ENCODE measurements around the gene TPGS1.
A peak's percentile ranks its signal among the peaks of the same experiment; 100 is the strongest.

The TPGS1 gene

GRCh38 chr19:507286-508203 lies at the start of gene TPGS1:
TPGS1 (plus strand) TSS chr19:507497; CDS start chr19:507507, 10 bp downstream.
- TF ChIP-seq, protein P1, sequence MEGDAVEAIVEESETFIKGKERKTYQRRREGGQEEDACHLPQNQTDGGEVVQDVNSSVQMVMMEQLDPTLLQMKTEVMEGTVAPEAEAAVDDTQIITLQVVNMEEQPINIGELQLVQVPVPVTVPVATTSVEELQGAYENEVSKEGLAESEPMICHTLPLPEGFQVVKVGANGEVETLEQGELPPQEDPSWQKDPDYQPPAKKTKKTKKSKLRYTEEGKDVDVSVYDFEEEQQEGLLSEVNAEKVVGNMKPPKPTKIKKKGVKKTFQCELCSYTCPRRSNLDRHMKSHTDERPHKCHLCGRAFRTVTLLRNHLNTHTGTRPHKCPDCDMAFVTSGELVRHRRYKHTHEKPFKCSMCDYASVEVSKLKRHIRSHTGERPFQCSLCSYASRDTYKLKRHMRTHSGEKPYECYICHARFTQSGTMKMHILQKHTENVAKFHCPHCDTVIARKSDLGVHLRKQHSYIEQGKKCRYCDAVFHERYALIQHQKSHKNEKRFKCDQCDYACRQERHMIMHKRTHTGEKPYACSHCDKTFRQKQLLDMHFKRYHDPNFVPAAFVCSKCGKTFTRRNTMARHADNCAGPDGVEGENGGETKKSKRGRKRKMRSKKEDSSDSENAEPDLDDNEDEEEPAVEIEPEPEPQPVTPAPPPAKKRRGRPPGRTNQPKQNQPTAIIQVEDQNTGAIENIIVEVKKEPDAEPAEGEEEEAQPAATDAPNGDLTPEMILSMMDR (IDR thresholded peaks at IDR 0.05), result peak; percentile 65
- Histone ChIP-seq H3K27me3 (peaks cover 11% of the 10 kb centered on the region), H3K4me1 (ENCODE audit: control insufficient read depth in 1 of 2, insufficient read depth in 1 of 2, low read depth in 1 of 2, low read length in 1 of 2) (peaks cover 59 to 62% of the 10 kb centered on the region in 2 experiments), H3K27ac (peak within 1 kb of the TSS; percentile 98), H3K4me3 (ENCODE audit: low read depth in 1 of 2, low read length in 1 of 2) (peak within 1 kb of the TSS; percentile 99 to 100), H3K9me3 (no peaks in the 10 kb centered on the region), H3K36me3 (no peaks in the 10 kb centered on the region)

DNA sequence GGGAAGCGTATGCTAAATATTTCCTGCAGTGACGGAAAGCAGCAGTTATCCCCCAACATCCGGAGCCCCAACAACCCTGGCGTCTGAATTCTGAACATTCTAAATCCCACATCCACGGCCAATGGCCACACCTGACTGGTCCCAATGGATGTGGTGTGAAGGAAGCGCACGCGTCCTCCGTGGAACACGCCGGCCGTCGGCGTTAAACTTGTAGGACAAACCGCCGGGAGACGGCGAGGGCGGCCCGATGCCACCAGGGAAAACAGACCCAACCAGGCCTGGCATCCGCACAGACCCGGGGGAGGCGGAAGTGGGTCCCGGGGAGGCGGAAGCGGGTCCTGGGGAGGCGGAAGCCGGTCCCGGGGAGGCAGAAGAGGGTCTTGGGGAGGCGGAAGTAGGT lies 49.7 kb upstream of the TPGS1 start:
- TF ChIP-seq, protein P1 (IDR thresholded peaks at IDR 0.05), result no peak
- H3K4me1 ChIP-seq (ENCODE audit: control insufficient read depth in 1 of 2, insufficient read depth in 1 of 2, low read depth in 1 of 2, low read length in 1 of 2), result no peaks in the 10 kb centered on the region
- H3K27ac ChIP-seq, result no peak overlapping the region
- H3K9me3 ChIP-seq, result no peaks in the 10 kb centered on the region
- H3K36me3 ChIP-seq, result no peaks in the 10 kb centered on the region
- peaks cover 59% of the 10 kb centered on the region for H3K27me3 ChIP-seq
- H3K4me3 ChIP-seq (ENCODE audit: low read depth in 1 of 2, low read length in 1 of 2), result no peak overlapping the region

DNA sequence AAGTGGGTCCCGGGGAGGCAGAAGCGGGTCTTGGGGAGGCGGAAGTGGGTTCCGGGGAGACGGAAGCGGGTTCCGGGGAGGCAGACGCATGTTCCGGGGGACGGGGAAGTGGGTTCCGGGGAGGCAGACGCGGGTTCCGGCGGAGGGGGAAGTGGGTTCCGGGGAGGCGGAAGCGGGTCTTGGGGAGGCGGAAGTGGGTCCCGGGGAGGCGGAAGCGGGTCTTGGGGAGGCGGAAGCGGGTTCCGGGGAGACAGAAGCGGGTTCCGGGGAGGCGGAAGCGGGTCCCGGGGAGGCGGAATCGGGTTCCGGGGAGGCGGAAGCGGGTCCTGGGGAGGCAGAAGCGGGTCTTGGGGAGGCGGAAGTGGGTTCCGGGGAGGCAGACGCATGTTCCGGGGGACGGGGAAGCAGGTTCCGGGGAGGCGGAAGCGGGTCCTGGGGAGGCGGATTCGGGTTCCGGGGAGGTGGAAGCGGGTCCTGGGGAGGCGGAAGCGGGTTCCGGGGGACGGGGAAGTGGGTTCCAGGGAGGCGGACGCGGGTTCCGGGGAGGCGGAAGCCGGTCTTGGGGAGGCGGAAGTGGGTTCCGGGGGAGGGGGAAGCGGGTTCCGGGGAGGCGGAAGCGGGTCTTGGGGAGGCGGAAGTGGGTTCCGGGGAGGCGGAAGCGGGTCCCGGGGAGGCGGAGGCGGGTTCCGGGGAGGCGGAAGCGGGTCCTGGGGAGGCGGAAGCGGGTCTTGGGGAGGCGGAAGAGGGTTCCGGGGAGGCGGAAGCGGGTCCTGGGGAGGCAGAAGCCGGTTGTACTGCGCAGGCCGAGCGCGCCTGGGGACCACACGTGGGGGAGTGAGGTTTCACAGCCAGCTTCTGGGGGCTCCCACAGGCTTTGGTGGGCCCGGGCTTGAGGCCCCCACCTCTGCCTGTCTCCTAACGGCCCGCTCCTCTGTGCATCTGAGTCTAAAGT lies 48.9 kb upstream of the TPGS1 start:
- Histone ChIP-seq H3K9me3 (no peaks in the 10 kb centered on the region), H3K4me1 (ENCODE audit: control insufficient read depth in 1 of 2, insufficient read depth in 1 of 2, low read depth in 1 of 2, low read length in 1 of 2) (no peaks in the 10 kb centered on the region), H3K4me3 (ENCODE audit: low read depth in 1 of 2, low read length in 1 of 2) (no peak overlapping the region), H3K36me3 (no peaks in the 10 kb centered on the region), H3K27ac (no peak overlapping the region), H3K27me3 (peaks cover 66% of the 10 kb centered on the region)
- TF ChIP-seq, protein P1 (IDR thresholded peaks at IDR 0.05), result no peak

- Histone ChIP-seq H3K4me3 (ENCODE audit: low read depth in 1 of 2, low read length in 1 of 2) (no peak overlapping the region), H3K4me1 (ENCODE audit: control insufficient read depth in 1 of 2, insufficient read depth in 1 of 2, low read depth in 1 of 2, low read length in 1 of 2) (no peaks in the 10 kb centered on the region), H3K36me3 (no peaks in the 10 kb centered on the region), H3K27ac (no peak overlapping the region), H3K27me3 (peaks cover 79% of the 10 kb centered on the region), H3K9me3 (no peaks in the 10 kb centered on the region)
- TF ChIP-seq, protein P1 (IDR thresholded peaks at IDR 0.05), result no peak
Observed at GRCh38 chr19:459724-460511, 47.4 kb upstream of the TPGS1 start.

All from neutrophil (primary cell).